GM12801 (cell line): Measurements from ENCODE around the gene ZDHHC24.

Experiments used
- CTCF ChIP-seq: IDR thresholded peaks from one replicate; pipeline ENCODE4 v1.5.1; 2011; ENCODE audit warnings: control low read depth; ENCODE audit not compliant: insufficient read length; ENCODE audit errors: extremely low read depth

Gene ZDHHC24

GRCh38 chr11:66524304-66525040, 21.4 kb downstream of the ZDHHC24 start:
- no peak for TF ChIP-seq CTCF

GRCh38 chr11:66523611-66524010, 22.2 kb downstream of the ZDHHC24 start:
- TF ChIP-seq CTCF = no peak

- TF ChIP-seq CTCF = no peak
These were observed 34.9 kb downstream of the ZDHHC24 start for GRCh38 chr11:66510990-66511339.

- no peak for TF ChIP-seq CTCF
These were observed 35.4 kb downstream of the ZDHHC24 start, which contains the start of gene BBS1 for GRCh38 chr11:66510271-66510989. TSS of gene BBS1 (plus strand) at chr11:66510635. CDS start at chr11:66510660, 25 bp downstream.

- TF ChIP-seq CTCF = no peak
These were observed 36.7 kb downstream of the ZDHHC24 start for GRCh38 chr11:66509131-66509561.

GRCh38 chr11:66505276-66505816, 40.5 kb downstream of the ZDHHC24 start:
- TF ChIP-seq CTCF = no peak

GRCh38 chr11:66498506-66498905, 47.3 kb downstream of the ZDHHC24 start:
- TF ChIP-seq CTCF = no peak
